PC-9 (cell line): Measurements from ENCODE around the gene SLC35F5. TPM values are rescaled to one million over a fixed set of nuclear protein-coding genes. Genes with fewer than 3 reads are reported as not detected.

Experiments
- Bru-seq: library from RNA; stranded (reverse); fragments of 400-500 nt; gene quantifications from one replicate; lab custom pipeline; 2021; lab: Mats Ljungman, UMichigan
- BruChase-seq, 2 experiments: library from RNA; stranded (reverse); fragments of 400-500 nt; gene quantifications; one replicate each; lab custom pipeline; 2021; lab: Mats Ljungman, UMichigan
- BruUV-seq: library from RNA; stranded (reverse); fragments of 400-500 nt; replicated peaks from 2 replicates; lab custom pipeline; 2021; lab: Mats Ljungman, UMichigan
- CTCF ChIA-PET: fragments of 300-600 bp; sonication (Branson Sonifier 250); formaldehyde crosslinking; loops from one replicate; lab custom pipeline; 2022; ENCODE audit warnings: antibody characterized with exemption; lab: Charles Lee
- POLR2A ChIA-PET: fragments of 300-600 bp; sonication (Branson Sonifier 250); formaldehyde crosslinking; loops from one replicate; lab custom pipeline; 2022; ENCODE audit warnings: antibody characterized with exemption; ENCODE audit not compliant: unreplicated experiment; lab: Charles Lee
- DNase-seq, 2 experiments: peaks; one replicate each; pipeline versions ENCODE4 v3.0.0 to v3.0.0-alpha.2; 2015 to 2022; ENCODE audit warnings: mixed read lengths in 1 of 2
- H2AFZ ChIP-seq: fragments of 200-600 bp; sonication (generic); 2 replicates; pipeline ENCODE4 v1.8.1; 2017; ENCODE audit warnings: antibody characterized with exemption
- H3F3A ChIP-seq: fragments of 200-600 bp; sonication (generic); 2 replicates; pipeline ENCODE4 v1.8.1; 2017; ENCODE audit warnings: antibody characterized with exemption, mild to moderate bottlenecking, low read depth; ENCODE audit not compliant: insufficient read depth
- H3K27ac ChIP-seq: fragments of 200-600 bp; sonication (generic); 2 replicates; pipeline ENCODE4 v1.6.1; 2016; ENCODE audit warnings: mixed run types
- H3K27me3 ChIP-seq: fragments of 200-600 bp; sonication (generic); 2 replicates; pipeline ENCODE4 v1.6.1; 2016; ENCODE audit warnings: low read depth, mixed run types; ENCODE audit not compliant: insufficient read depth
- H3K36me3 ChIP-seq: fragments of 200-600 bp; sonication (generic); 2 replicates; pipeline ENCODE4 v1.6.1; 2016; ENCODE audit warnings: low read depth, mixed run types
- H3K4me1 ChIP-seq: fragments of 200-600 bp; sonication (generic); replicated peaks from 2 replicates; pipeline ENCODE4 v1.6.1; 2016; ENCODE audit warnings: mixed run types; ENCODE audit not compliant: insufficient read depth
- H3K4me2 ChIP-seq: fragments of 200-600 bp; sonication (generic); 2 replicates; pipeline ENCODE4 v1.6.1; 2017; ENCODE audit warnings: mixed run types
- H3K4me3 ChIP-seq: fragments of 200-600 bp; sonication (generic); 2 replicates; pipeline ENCODE4 v1.6.1; 2016; ENCODE audit warnings: mixed run types
- H3K79me2 ChIP-seq: fragments of 200-600 bp; sonication (generic); 2 replicates; pipeline ENCODE4 v1.6.1; 2017; ENCODE audit warnings: low read depth, mixed run types
- H3K9me2 ChIP-seq: fragments of 200-600 bp; sonication (generic); 2 replicates; pipeline ENCODE4 v1.8.1; 2017; ENCODE audit warnings: mild to moderate bottlenecking; ENCODE audit not compliant: insufficient read depth
- H3K9me3 ChIP-seq: fragments of 200-600 bp; sonication (generic); 2 replicates; pipeline ENCODE4 v1.8.1; 2016; ENCODE audit warnings: low read depth; ENCODE audit not compliant: insufficient read depth
- H4K20me1 ChIP-seq: fragments of 200-600 bp; sonication (generic); 2 replicates; pipeline ENCODE4 v1.8.1; 2017; ENCODE audit not compliant: insufficient read depth
- EZH2 ChIP-seq: fragments of 200-600 bp; sonication (generic); IDR thresholded peaks from 2 replicates; pipeline ENCODE4 v1.8.0; 2017; ENCODE audit warnings: antibody characterized with exemption, low read depth
- intact Hi-C: fragments of 100-400 bp; cut with micrococcal nuclease; formaldehyde crosslinking; loops from one replicate; pipeline ENCODE4 v1.10.0; 2022; ENCODE audit not compliant: unreplicated experiment
- long read RNA-seq: library from polyadenylated mRNA; stranded (forward); transcript quantifications from one replicate; pipeline ENCODE4 v2.0.0, GENCODE V29; 2022
- total RNA-seq: library from RNA; stranded (reverse); gene quantifications from 2 replicates; pipeline ENCODE4 v1.2.3, GENCODE V29; 2021
- TF ChIP-seq, protein P1 (sequence below): fragments of 200-600 bp; sonication (generic); conservative IDR thresholded peaks from 2 replicates; pipeline ENCODE4 v1.6.1; 2017; ENCODE audit warnings: mixed run types, antibody characterized with exemption, mild to moderate bottlenecking, moderate library complexity

Gene SLC35F5, protein sequence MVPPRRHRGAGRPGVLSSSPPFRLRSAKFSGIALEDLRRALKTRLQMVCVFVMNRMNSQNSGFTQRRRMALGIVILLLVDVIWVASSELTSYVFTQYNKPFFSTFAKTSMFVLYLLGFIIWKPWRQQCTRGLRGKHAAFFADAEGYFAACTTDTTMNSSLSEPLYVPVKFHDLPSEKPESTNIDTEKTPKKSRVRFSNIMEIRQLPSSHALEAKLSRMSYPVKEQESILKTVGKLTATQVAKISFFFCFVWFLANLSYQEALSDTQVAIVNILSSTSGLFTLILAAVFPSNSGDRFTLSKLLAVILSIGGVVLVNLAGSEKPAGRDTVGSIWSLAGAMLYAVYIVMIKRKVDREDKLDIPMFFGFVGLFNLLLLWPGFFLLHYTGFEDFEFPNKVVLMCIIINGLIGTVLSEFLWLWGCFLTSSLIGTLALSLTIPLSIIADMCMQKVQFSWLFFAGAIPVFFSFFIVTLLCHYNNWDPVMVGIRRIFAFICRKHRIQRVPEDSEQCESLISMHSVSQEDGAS
- 41.6 and 43.5 TPM in 2 replicates for total RNA-seq
- percentile 85 among the genes with signal in this experiment for Bru-seq, nascent RNA
- BruChase-seq, experiment 1, labeled RNA remaining after a 2-hour chase: percentile 97 among the genes with signal in this experiment
- percentile 82 among the genes with signal in this experiment for BruChase-seq, experiment 2, labeled RNA remaining after a 6-hour chase
- long read RNA-seq, full-length matches to known transcripts: 19 of 29 reads
- long read RNA-seq, partial matches to known transcripts: 4 of 29 reads
- long read RNA-seq, other reads (novel, unspliced or antisense): 6 of 29 reads

DNA sequence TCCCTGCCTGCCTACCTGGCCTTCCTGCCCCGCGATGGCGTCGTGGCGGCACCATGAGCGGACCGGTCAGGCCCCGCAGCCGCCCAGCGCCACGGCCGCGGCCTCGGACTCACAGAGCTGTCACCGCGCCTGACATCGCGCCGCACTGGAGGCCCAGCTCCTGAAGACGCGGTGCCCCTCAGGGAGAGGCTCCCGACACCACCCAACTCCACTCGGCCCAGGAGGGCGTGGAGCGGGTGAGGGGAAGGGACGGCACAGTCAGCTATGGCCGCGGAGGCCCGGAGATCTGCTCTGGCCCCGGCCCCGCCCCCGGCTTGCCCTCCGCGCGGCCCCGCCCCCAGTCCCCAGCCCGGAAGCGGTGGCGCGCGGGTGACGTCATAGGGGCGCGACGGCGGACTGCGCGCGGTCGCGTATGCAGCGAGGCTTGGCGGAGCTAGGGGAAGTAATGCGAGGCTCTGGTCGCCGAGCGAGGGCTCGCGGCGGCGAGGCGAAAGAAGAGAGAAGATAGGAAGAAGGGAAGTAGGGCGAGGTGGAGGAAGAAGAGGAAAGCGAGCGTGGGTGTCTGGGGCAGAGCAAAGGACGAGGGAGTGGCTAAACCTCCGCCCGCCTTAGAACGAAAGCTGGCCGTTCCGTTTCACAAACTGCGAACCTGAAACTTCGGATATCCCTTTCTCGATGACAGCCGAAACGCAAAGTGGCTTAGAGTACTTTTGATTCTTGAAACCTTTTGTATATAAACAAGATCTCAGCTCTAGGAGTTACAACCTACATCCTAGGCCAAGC lies at the start of gene SLC35F5:
Gene SLC35F5, minus strand, starts transcription at position 288 of the 783 bp plus-strand sequence. Its CDS starts 233 bp downstream, at position 55.
- peak within 1 kb of the TSS; percentile 74 for H3K27ac ChIP-seq
- peak within 1 kb of the TSS; percentile 89 for H2AFZ ChIP-seq
- TF ChIP-seq, protein P1, sequence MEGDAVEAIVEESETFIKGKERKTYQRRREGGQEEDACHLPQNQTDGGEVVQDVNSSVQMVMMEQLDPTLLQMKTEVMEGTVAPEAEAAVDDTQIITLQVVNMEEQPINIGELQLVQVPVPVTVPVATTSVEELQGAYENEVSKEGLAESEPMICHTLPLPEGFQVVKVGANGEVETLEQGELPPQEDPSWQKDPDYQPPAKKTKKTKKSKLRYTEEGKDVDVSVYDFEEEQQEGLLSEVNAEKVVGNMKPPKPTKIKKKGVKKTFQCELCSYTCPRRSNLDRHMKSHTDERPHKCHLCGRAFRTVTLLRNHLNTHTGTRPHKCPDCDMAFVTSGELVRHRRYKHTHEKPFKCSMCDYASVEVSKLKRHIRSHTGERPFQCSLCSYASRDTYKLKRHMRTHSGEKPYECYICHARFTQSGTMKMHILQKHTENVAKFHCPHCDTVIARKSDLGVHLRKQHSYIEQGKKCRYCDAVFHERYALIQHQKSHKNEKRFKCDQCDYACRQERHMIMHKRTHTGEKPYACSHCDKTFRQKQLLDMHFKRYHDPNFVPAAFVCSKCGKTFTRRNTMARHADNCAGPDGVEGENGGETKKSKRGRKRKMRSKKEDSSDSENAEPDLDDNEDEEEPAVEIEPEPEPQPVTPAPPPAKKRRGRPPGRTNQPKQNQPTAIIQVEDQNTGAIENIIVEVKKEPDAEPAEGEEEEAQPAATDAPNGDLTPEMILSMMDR: no peak
- no peak for TF ChIP-seq EZH2
- H3K79me2 ChIP-seq: peaks cover 23% of the 10 kb centered on the region
- H3F3A ChIP-seq: peaks cover 9% of the 10 kb centered on the region
- H4K20me1 ChIP-seq: no peaks in the 10 kb centered on the region
- H3K4me1 ChIP-seq: peaks cover 19% of the 10 kb centered on the region
- no peaks in the 10 kb centered on the region for H3K36me3 ChIP-seq
- ChIA-PET POLR2A (interaction anchor here (0.7 to 1.2 kb wide), 4 partner anchors 77 to 122 kb away, joined by 3 to 11 read pairs (median 6); no protein-coding TSS in a partner anchor), CTCF (interaction anchor here (0.6 kb wide), 1 partner anchor 1502 kb away, joined by 3 read pairs; the partner anchor contains the start of gene ZC3H8)
- no peaks in the 10 kb centered on the region for H3K27me3 ChIP-seq
- peak within 1 kb of the TSS; percentile 89 for H3K4me2 ChIP-seq
- peak; percentile 74 to 93 for DNase-seq
- H3K9me2 ChIP-seq: no peaks in the 10 kb centered on the region
- no TSS peak for BruUV-seq
- intact Hi-C loops: loop anchor here (1.0 to 5.0 kb wide), 6 partner anchors 41 to 206 kb away; no protein-coding TSS in a partner anchor
- H3K4me3 ChIP-seq: peak within 1 kb of the TSS; percentile 89
- no peaks in the 10 kb centered on the region for H3K9me3 ChIP-seq

DNA sequence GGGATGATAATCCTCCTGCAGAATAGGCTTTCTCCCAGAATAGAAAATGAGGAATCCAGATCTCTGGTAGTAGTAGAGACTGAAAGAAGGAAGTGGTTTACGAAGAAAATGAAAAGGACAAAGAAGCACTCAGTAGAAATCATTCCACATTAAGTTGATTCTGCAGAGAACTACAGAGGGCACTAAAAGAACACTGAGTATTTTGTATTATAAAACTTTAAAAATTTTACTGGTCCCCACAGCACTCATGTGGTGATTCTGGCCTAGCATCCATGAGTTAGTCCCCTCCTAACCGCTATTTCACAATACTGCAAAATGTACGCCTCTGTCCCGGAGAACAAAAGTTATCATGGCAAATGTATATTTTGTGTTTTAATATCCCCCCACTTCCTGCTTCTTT lies 42.9 kb upstream of the SLC35F5 start:
- no TSS peak for BruUV-seq
- H4K20me1 ChIP-seq: no peaks in the 10 kb centered on the region
- no peak overlapping the region for H2AFZ ChIP-seq
- no peak overlapping the region for H3K4me3 ChIP-seq
- no peaks in the 10 kb centered on the region for H3F3A ChIP-seq
- TF ChIP-seq, protein P1: 0 out of 2 replicates have a peak, but pooled peaks have one; percentile 15
- TF ChIP-seq EZH2: no peak
- no peaks in the 10 kb centered on the region for H3K9me3 ChIP-seq
- H3K4me1 ChIP-seq: no peaks in the 10 kb centered on the region
- ChIA-PET POLR2A (no interaction called here), CTCF (no interaction called here)
- H3K36me3 ChIP-seq: no peaks in the 10 kb centered on the region
- no peaks in the 10 kb centered on the region for H3K9me2 ChIP-seq
- no peaks in the 10 kb centered on the region for H3K27me3 ChIP-seq
- no peaks in the 10 kb centered on the region for H3K79me2 ChIP-seq
- intact Hi-C loops: loop anchor here (5.0 kb wide), 1 partner anchor 42 kb away; the partner anchor contains the start of gene SLC35F5
- no peak overlapping the region for H3K27ac ChIP-seq
- DNase-seq: no peak
- no peak overlapping the region for H3K4me2 ChIP-seq
